Activated naive CD4-positive, alpha-beta T cell treated with anti-CD3 and anti-CD28 coated beads, Interleukin-2, amount 10 ng/mL, durations not matched to agents 5 hours and 36 hours (primary cell): Measurements from ENCODE around the gene GJA9. TPM values are rescaled to one million over a fixed set of nuclear protein-coding genes. Genes with fewer than 3 reads are reported as not detected.

Experiments
- total RNA-seq, 2 experiments: library from RNA; stranded (reverse); gene quantifications; one replicate each; pipeline ENCODE4 v1.2.3, GENCODE V29; 2021

The GJA9 gene
- total RNA-seq, result not detected

DNA sequence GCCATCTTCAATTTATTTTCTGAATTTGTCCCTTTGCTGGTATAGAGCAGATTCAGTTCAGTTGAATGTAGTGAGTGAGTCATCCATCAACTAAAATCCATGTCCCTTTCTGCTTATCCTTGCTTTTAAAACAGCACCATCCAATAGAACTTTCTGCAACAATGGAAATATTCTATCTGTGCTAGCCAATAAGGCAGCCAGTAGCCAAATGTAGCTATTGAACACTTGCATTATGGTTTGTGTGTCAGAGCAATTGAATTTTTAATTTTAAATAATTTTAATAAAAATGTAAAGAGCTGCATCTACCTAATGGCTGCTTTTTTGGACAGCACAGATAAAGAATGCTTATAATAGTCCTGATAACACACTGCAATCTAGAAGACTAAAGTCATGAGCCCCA lies at the start of gene GJA9:
GJA9 (minus strand) TSS at position 101 of the 400 bp plus-strand sequence. CDS start 5,489 bp downstream, outside the sequence.

DNA sequence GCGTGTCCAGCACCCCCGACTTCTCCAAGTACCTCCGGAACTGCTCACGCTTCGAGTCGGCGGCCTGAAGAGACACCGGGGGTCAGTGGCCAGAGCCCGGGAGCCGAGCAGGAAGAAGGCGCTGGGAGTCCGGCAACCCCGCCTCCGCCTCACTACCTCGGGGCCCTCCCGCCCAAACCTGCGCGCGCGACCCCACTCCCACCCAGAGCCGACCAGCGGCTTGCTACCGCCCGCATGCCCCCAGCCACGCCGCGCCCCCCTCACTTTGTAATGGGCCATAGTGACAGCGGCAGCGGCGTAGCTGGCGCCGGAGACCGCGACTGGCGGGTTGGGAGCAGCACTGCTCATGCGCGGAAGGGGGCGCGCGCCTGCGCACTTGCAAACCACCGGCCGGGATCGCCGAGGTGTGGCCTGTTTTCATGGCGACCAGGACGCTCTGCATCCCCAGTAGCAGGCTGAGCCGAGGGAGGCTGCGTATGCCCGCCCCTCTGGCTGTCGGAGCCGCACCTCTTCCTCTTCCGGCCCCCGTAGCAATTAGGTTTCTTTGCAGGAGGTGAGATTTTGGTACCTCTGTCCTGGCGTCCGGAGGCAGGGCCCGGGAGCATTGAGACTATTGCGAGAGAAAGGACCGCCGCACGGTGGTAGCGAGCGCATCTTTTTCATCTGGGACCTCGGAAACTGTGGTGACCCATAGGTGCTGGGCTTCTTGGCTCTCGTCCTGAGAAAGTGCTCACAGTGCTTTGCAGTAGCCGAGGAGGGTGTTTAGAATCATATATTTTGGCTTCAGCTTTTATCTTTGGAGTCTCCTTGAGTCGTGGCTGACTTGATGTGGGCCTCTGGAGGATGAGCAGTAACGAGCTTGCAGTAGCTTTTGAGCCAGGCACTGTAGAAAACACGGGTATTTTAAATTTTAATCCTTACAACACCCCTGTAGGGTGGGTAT lies 8.1 kb downstream of the GJA9 start, which contains the start of gene MYCBP:
MYCBP (minus strand) TSS at position 322 of the 943 bp plus-strand sequence; CDS start at position 279, 43 bp downstream.

DNA sequence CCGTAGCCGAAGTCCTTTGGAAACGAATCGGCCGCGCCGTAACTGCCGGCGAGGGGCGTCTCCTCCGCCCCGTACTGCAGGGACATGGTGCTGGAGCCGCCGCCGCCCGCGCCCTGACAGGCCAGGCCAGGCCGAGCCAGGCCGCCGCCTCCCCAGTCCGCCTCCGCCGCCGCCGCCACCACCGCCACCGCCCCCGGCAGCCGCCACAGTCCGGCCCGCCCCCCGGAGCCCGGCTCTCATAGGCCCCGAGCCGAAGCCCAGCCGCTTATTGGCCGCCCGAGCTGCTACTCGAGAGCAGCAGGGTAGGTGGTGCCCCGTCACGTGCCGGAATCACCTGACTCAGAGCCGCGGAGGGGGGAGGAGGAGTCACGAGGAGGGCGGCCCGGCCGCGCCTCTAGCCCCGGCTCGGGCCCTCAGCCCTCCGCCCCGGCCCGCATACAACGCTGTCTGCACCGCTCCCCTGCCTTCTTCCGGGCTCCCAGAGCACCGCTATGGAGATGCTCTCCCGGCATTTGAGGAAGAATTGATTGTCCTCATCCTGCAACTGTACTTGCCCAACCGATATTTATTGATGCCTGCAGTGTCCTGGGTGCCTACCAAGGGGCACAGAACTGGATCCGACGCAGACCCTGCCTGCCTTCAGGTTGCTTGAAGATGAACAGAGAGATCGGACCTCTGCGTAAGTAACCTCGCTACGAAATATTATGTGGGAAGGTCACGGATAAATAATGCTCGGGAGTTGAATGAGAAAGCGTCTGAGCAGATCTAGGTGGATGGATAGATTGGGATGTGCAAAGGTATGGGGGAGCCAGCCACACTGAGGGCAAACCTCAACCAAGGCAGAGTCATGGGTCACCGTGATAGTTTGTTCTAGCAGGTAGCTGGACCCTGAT lies 21.6 kb downstream of the GJA9 start, which contains the start of gene RRAGC:
RRAGC (minus strand) TSS at position 212 of the 893 bp plus-strand sequence; CDS start at position 86, 126 bp downstream.

Other genes with a start within 250 kb of the GJA9 start
- 10 to 100 TPM; 24.3 to 24.4 TPM for gene RRAGC, start 21.8 kb downstream of the GJA9 start, total RNA-seq
- 10 to 100 TPM; 48.7 to 52.3 TPM for gene MYCBP, start 8.2 kb downstream of the GJA9 start, total RNA-seq
- not detected for gene RHBDL2, start 60.2 kb upstream of the GJA9 start, total RNA-seq
- gene AKIRIN1, start 109.7 kb upstream of the GJA9 start, total RNA-seq, result 10 to 100 TPM; 74.9 to 78.4 TPM
- 100 to 1,000 TPM; 149 to 152 TPM for gene NDUFS5, start 144.8 kb upstream of the GJA9 start, total RNA-seq